WI38 (cell line): ENCODE measurements around the gene UBAC1.

Experiments
- H3K4me3 ChIP-seq: 2 replicates; pipeline ENCODE4 v1.5.1; 2011; ENCODE audit warnings: low read depth, mild to moderate bottlenecking, control low read depth, low read length
- TF ChIP-seq, protein P1 (sequence below): IDR thresholded peaks from 2 replicates; pipeline ENCODE4 v1.5.1; 2012; ENCODE audit warnings: low read depth, mild to moderate bottlenecking, control low read depth, low read length

Gene UBAC1

DNA sequence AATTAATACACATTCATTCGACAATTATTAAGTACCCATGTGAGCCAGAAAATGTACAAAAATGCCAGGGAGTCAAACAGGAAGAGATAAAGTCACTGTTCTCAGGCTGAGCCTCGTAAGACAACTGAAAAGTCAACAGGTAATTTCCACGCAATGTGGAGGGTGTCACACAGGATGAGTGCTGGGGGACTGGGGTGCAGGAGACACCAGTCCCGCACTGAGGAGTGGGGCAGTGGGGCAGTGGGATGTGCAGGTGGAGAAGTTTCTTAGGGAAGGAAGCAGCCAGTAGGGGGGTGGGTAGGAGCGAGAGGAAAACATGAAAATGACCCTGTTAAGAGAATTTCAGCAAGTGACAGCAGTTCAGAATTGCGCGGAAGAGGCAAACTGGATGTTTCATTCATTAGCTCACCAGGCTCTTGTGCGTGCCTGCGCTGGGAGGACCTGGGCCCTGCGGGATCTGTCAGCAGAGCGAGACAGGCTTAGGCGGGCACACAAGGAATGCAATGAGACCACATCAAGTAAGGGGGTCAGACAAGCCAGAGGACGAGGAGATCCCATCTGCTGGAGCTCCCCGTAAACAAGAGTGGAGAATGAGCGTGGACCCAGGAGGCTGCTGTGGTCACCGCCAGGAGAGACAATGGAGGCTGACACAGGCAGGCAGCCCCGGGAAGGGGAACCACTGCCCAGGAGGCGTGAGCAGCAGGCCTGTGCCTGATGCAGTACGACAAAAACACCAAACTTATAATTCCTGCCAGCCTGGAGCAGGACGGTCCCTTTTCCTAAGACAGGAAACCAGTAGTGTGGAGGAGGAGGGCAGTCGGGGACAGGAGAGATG is 74.8 kb downstream of the UBAC1 start:
- TF ChIP-seq, protein P1, sequence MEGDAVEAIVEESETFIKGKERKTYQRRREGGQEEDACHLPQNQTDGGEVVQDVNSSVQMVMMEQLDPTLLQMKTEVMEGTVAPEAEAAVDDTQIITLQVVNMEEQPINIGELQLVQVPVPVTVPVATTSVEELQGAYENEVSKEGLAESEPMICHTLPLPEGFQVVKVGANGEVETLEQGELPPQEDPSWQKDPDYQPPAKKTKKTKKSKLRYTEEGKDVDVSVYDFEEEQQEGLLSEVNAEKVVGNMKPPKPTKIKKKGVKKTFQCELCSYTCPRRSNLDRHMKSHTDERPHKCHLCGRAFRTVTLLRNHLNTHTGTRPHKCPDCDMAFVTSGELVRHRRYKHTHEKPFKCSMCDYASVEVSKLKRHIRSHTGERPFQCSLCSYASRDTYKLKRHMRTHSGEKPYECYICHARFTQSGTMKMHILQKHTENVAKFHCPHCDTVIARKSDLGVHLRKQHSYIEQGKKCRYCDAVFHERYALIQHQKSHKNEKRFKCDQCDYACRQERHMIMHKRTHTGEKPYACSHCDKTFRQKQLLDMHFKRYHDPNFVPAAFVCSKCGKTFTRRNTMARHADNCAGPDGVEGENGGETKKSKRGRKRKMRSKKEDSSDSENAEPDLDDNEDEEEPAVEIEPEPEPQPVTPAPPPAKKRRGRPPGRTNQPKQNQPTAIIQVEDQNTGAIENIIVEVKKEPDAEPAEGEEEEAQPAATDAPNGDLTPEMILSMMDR, result no peak
- no peak overlapping the region for H3K4me3 ChIP-seq

DNA sequence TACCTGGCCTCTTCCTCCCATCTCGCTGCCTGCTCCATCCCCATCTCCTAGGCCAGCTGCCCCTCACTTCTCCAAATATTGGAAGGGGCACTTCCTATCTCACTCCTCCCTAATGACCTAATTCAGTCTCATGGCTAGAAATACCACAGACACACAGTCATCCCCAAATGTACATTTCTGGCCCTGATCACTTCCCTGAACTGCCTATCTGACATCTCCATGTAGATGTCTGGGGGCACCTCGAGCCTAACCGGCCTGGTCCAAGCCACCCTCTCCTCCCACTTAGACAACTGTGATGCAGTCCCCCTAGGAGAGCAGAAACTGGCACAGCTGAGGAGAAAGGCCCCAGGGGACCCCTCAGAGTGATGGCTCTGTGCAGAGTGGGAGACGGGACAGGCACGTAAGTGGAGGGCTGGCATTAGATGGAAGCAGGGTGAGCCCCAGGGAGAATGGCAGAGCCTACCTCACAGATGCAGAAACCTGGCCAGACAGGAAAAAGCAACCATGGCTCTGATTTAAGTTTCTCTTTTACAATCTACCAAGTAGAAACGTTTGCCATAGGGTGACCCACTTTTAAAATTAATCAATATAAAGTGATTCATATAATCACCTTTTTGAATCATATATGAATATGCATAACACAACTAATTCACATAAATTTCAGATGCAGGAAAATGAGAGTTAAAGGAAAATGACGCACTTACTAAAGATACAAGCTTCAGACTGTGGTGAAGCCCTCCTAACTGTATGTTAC is 75.9 kb downstream of the UBAC1 start:
- TF ChIP-seq, protein P1, result no peak
- no peak overlapping the region for H3K4me3 ChIP-seq

DNA sequence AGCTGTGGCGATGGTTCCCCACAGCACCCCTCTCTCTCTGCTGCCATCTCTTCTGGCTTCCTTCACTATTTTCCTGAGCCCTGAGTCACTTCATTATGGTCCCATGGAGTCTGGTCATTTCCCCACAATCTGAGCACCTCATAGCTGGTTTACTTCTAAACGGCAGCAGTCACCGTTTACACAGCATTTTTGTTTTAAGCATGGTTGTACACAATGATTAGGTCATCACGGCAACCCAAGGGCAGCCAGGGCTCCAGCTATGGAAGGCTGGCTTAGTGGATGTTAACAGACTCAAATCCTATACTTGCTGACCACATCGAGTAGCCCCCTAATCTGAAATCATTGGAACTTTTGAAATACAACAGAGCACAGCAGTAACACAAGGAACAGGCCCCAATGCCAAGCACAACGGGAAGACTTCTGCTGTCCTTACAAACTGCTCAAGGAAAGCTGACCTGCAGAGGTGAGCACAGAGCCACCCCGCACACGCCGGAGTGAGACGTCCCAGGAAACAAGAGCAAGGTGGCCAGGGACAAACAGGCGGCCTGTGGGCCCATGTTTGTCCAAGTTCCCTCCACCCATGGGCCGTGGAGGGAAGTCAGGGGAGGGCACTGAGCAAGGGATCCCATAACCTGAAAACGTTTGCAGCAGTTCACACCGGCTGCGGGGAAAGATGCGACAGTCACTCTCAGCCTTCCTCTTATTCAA is 76.7 kb downstream of the UBAC1 start:
- TF ChIP-seq, protein P1, result no peak
- H3K4me3 ChIP-seq, result no peak overlapping the region

DNA sequence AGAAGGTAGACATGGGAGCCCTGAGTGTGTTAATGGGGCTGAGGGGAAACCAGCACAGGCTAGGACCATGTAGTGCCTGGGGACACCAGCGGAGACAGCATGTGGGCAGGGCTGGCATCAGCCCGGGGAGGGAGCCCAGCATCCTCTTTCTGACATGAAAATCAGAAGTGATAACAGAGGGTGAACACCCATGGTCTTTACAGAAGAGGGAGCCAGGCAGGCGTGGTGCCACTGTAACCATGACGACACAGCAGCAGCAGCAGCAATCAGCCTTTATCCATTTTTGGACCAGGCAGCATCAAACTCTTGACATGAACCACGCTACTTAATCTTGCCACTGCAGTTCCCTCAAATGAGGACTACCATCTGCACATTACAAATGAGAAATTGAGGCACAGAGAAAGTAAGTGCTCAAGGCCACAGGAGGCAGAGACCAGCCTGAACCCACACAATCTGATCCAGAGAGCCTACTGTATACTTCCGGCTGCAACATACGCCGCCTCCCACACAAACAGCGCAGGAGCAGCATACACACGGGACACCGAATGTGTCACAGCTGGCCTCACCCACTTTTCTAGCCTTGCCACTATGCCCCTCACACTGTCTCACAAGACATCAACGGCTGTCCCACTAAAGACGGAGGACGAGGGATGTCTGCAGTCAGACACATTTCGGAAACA is 77.6 kb downstream of the UBAC1 start:
- TF ChIP-seq, protein P1, result no peak
- H3K4me3 ChIP-seq, result no peak overlapping the region
